Liver (tissue), 3 donors: ENCODE results near the gene DCTN3.

Experiments used
- FOXA1 ChIP-seq: IDR thresholded peaks from 2 replicates; pipeline ENCODE4 v1.6.1; 2016; ENCODE audit warnings: antibody characterized with exemption
- GABPA ChIP-seq, 2 donors: IDR thresholded peaks in 1 of 2; conservative IDR thresholded peaks in 1 of 2; 2 replicates each; pipeline ENCODE4 v1.6.1; 2016; ENCODE audit warnings: antibody characterized with exemption in 2 of 2, mild to moderate bottlenecking in 1 of 2, moderate library complexity in 1 of 2
- JUND ChIP-seq, 2 donors: IDR thresholded peaks; 2 replicates each; pipeline ENCODE4 v1.6.1; 2016; ENCODE audit warnings: antibody characterized with exemption in 2 of 2
- SP1 ChIP-seq: IDR thresholded peaks from 2 replicates; pipeline ENCODE4 v1.6.1; 2018; ENCODE audit warnings: antibody characterized with exemption, mild to moderate bottlenecking
- TF ChIP-seq, protein P1 (sequence below): fragments of 150-350 bp; IDR thresholded peaks from 2 replicates; pipeline ENCODE4 v1.5.1; 2017; ENCODE audit warnings: improper control_type of control experiment, low read depth, low read length; ENCODE audit not compliant: missing input control
- TF ChIP-seq, protein P2 (sequence below): IDR thresholded peaks from 2 replicates; pipeline ENCODE4 v1.6.1; 2016; ENCODE audit warnings: antibody characterized with exemption
- TF ChIP-seq, protein P3 (sequence below): IDR thresholded peaks from 2 replicates; pipeline ENCODE4 v1.6.1; 2016; ENCODE audit warnings: antibody characterized with exemption
- TF ChIP-seq, protein P4 (sequence below): IDR thresholded peaks from 2 replicates; pipeline ENCODE4 v1.6.1; 2016; ENCODE audit warnings: antibody characterized with exemption
- donor health status: healthy.
- donor health status: healthy.

DNA sequence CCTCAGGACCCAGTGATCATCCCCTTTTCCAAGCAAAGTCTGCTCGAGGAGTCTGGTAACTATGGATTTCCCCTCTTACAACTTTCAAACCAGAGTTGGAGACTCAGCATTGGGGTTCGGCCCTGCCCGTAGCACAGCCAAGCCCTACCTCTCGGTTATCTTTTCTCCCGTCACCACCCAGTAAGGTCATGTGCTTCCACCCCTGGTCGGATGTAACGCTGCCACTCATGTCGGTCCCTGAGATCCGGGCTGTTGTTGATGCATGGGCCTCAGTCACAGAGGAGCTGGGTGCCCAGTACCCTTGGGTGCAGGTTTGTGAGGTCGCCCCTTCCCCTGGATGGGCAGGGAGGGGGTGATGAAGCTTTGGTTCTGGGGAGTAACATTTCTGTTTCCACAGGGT is 27.4 kb upstream of the DCTN3 start:
- TF ChIP-seq, protein P1, sequence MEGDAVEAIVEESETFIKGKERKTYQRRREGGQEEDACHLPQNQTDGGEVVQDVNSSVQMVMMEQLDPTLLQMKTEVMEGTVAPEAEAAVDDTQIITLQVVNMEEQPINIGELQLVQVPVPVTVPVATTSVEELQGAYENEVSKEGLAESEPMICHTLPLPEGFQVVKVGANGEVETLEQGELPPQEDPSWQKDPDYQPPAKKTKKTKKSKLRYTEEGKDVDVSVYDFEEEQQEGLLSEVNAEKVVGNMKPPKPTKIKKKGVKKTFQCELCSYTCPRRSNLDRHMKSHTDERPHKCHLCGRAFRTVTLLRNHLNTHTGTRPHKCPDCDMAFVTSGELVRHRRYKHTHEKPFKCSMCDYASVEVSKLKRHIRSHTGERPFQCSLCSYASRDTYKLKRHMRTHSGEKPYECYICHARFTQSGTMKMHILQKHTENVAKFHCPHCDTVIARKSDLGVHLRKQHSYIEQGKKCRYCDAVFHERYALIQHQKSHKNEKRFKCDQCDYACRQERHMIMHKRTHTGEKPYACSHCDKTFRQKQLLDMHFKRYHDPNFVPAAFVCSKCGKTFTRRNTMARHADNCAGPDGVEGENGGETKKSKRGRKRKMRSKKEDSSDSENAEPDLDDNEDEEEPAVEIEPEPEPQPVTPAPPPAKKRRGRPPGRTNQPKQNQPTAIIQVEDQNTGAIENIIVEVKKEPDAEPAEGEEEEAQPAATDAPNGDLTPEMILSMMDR, result no peak
- TF ChIP-seq, protein P2, sequence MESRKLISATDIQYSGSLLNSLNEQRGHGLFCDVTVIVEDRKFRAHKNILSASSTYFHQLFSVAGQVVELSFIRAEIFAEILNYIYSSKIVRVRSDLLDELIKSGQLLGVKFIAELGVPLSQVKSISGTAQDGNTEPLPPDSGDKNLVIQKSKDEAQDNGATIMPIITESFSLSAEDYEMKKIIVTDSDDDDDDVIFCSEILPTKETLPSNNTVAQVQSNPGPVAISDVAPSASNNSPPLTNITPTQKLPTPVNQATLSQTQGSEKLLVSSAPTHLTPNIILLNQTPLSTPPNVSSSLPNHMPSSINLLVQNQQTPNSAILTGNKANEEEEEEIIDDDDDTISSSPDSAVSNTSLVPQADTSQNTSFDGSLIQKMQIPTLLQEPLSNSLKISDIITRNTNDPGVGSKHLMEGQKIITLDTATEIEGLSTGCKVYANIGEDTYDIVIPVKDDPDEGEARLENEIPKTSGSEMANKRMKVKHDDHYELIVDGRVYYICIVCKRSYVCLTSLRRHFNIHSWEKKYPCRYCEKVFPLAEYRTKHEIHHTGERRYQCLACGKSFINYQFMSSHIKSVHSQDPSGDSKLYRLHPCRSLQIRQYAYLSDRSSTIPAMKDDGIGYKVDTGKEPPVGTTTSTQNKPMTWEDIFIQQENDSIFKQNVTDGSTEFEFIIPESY, result no peak
- TF ChIP-seq FOXA1 (no peak), JUND (IDR thresholded peaks at IDR 0.05) (no peak), GABPA (IDR thresholded peaks at IDR 0.05 in 1 of 2, conservative IDR thresholded peaks at IDR 0.05 in 1 of 2) (no peak), SP1 (no peak)
- TF ChIP-seq, protein P3, sequence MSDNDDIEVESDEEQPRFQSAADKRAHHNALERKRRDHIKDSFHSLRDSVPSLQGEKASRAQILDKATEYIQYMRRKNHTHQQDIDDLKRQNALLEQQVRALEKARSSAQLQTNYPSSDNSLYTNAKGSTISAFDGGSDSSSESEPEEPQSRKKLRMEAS, result no peak
- TF ChIP-seq, protein P4, sequence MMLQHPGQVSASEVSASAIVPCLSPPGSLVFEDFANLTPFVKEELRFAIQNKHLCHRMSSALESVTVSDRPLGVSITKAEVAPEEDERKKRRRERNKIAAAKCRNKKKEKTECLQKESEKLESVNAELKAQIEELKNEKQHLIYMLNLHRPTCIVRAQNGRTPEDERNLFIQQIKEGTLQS, result no peak
